RWPE2 (cell line): Measurements from ENCODE around the gene ELMO3.
A peak's percentile ranks its signal among the peaks of the same experiment; 100 is the strongest.

Experiments used
- ATAC-seq: fragments of 200-7000 bp; cut with Tn5 transposase; 3 replicates; pipeline ENCODE4 v1.9.1; 2021; ENCODE audit warnings: low read depth
- DNase-seq: peaks from one replicate; pipeline ENCODE4 v3.0.0-alpha.2; 2020; ENCODE audit warnings: low spot score
- H3K27ac ChIP-seq: fragments of 450-650 bp; 2 replicates; pipeline ENCODE4 v1.5.1; 2017; ENCODE audit warnings: mild to moderate bottlenecking; ENCODE audit not compliant: poor library complexity, severe bottlenecking
- H3K27me3 ChIP-seq: fragments of 250-450 bp; sonication (Bioruptor Pico); 2 replicates; pipeline ENCODE4 v1.5.1; 2021; ENCODE audit warnings: mild to moderate bottlenecking, moderate library complexity; ENCODE audit not compliant: insufficient read depth, poor library complexity, severe bottlenecking
- H3K36me3 ChIP-seq: fragments of 250-450 bp; sonication (Bioruptor Pico); 2 replicates; pipeline ENCODE4 v1.5.1; 2020; ENCODE audit warnings: low read depth, mild to moderate bottlenecking, moderate library complexity
- H3K4me1 ChIP-seq: fragments of 250-450 bp; sonication (Bioruptor Pico); 2 replicates; pipeline ENCODE4 v1.5.1; 2021; ENCODE audit warnings: mild to moderate bottlenecking, moderate library complexity; ENCODE audit not compliant: insufficient read depth, poor library complexity, severe bottlenecking
- H3K4me3 ChIP-seq: fragments of 250-450 bp; sonication (Bioruptor Pico); 2 replicates; pipeline ENCODE4 v1.5.1; 2021; ENCODE audit warnings: mild to moderate bottlenecking, moderate library complexity; ENCODE audit not compliant: severe bottlenecking
- H3K9me3 ChIP-seq: fragments of 250-450 bp; sonication (Bioruptor Pico); 2 replicates; pipeline ENCODE4 v1.5.1; 2021; ENCODE audit warnings: mild to moderate bottlenecking, moderate library complexity; ENCODE audit not compliant: severe bottlenecking
- CTCF ChIP-seq: fragments of 450-650 bp; IDR thresholded peaks from one replicate; pipeline ENCODE4 v1.5.1; 2017; ENCODE audit warnings: mild to moderate bottlenecking, moderate library complexity; ENCODE audit not compliant: poor library complexity, severe bottlenecking

ELMO3 gene

GRCh38 chr16:67246081-67246755 lies 47.3 kb downstream of the ELMO3 start:
- Histone ChIP-seq H3K4me3 (peak overlapping the region; percentile 56), H3K4me1 (peaks cover 52% of the 10 kb centered on the region), H3K27me3 (no peaks in the 10 kb centered on the region), H3K27ac (peak overlapping the region; percentile 92), H3K9me3 (no peaks in the 10 kb centered on the region), H3K36me3 (peaks cover 8% of the 10 kb centered on the region; the same call in 1 of the 2 replicates)
- no peak for DNase-seq
- ATAC-seq = peak; percentile 28
- peak; percentile 46 for TF ChIP-seq CTCF

- Histone ChIP-seq H3K27ac (peak overlapping the region; percentile 92), H3K36me3 (peaks cover 8% of the 10 kb centered on the region; the same call in 1 of the 2 replicates), H3K27me3 (no peaks in the 10 kb centered on the region), H3K9me3 (no peaks in the 10 kb centered on the region), H3K4me3 (peak overlapping the region; percentile 56), H3K4me1 (peaks cover 47% of the 10 kb centered on the region)
- DNase-seq (peak; percentile 98), ATAC-seq (peak; percentile 58)
- peak; percentile 7 for TF ChIP-seq CTCF
Observed at GRCh38 chr16:67246756-67247191, 47.8 kb downstream of the ELMO3 start.

- H3K9me3 ChIP-seq = no peaks in the 10 kb centered on the region
- no peak for TF ChIP-seq CTCF
- H3K27ac ChIP-seq = peak within 1 kb of the TSS; percentile 92
- H3K27me3 ChIP-seq = no peaks in the 10 kb centered on the region
- peaks cover 40% of the 10 kb centered on the region for H3K4me1 ChIP-seq
- H3K36me3 ChIP-seq = peaks cover 3% of the 10 kb centered on the region; the same call in 1 of the 2 replicates
- DNase-seq (peak; percentile 99), ATAC-seq (peak; percentile 58)
- peak within 1 kb of the TSS; percentile 56 for H3K4me3 ChIP-seq
Observed at GRCh38 chr16:67247192-67248072, 48.5 kb downstream of the ELMO3 start, which contains the start of gene FHOD1. Gene FHOD1, minus strand, starts transcription at chr16:67247481. Its CDS starts 71 bp downstream, at chr16:67247410.

- Histone ChIP-seq H3K27ac (peak overlapping the region; percentile 92), H3K27me3 (no peaks in the 10 kb centered on the region), H3K36me3 (peaks cover 3% of the 10 kb centered on the region; the same call in 1 of the 2 replicates), H3K4me3 (peak overlapping the region; percentile 56), H3K4me1 (peaks cover 34% of the 10 kb centered on the region), H3K9me3 (no peaks in the 10 kb centered on the region)
- no peak for DNase-seq
- ATAC-seq = no peak
- TF ChIP-seq CTCF = no peak
Observed at GRCh38 chr16:67248073-67248400, 49.1 kb downstream of the ELMO3 start.
